Suprapubic skin (tissue), 4 donors: Measurements from ENCODE around the gene ZNF778. TPM values are rescaled to one million over a fixed set of nuclear protein-coding genes. Genes with fewer than 3 reads are reported as not detected.

Source experiments
- DNase-seq, 2 donors: peaks; one replicate each; pipeline ENCODE4 v3.0.0-alpha.2; 2019; ENCODE audit warnings: low spot score in 2 of 2
- H3K27ac ChIP-seq: fragments of 200-600 bp; sonication (generic); one replicate; pipeline ENCODE4 v1.5.1; 2019
- H3K27me3 ChIP-seq: fragments of 200-600 bp; sonication (generic); one replicate; pipeline ENCODE4 v1.5.1; 2019
- H3K36me3 ChIP-seq: fragments of 200-600 bp; sonication (generic); one replicate; pipeline ENCODE4 v1.5.1; 2019
- H3K4me1 ChIP-seq: fragments of 200-600 bp; sonication (generic); one replicate; pipeline ENCODE4 v1.5.1; 2019
- H3K4me3 ChIP-seq: fragments of 200-600 bp; sonication (generic); one replicate; pipeline ENCODE4 v1.5.1; 2019; ENCODE audit warnings: mild to moderate bottlenecking
- H3K9me3 ChIP-seq: fragments of 200-600 bp; sonication (generic); one replicate; pipeline ENCODE4 v1.5.1; 2019
- EP300 ChIP-seq: sonication (generic); formaldehyde crosslinking; IDR thresholded peaks from one replicate; pipeline ENCODE4 v1.6.1; 2017; ENCODE audit warnings: antibody characterized with exemption
- POLR2A ChIP-seq, 2 donors: fragments of 450-650 bp; IDR thresholded peaks; one replicate each; pipeline ENCODE4 v1.6.1; 2017; ENCODE audit warnings: antibody characterized with exemption in 2 of 2, mild to moderate bottlenecking in 2 of 2, moderate library complexity in 2 of 2
- POLR2AphosphoS5 ChIP-seq, 3 donors: sonication (generic); formaldehyde crosslinking; IDR thresholded peaks; one replicate each; pipeline ENCODE4 v1.6.1; 2017; ENCODE audit warnings: antibody characterized with exemption in 3 of 3
- WGBS: methylation state at CpG from one replicate; pipeline ENCODE4 v1.1.5; 2018; 5-methylcytosine and 5-hydroxymethylcytosine counted together
- total RNA-seq, 4 donors: library from RNA; depleted of rRNA; stranded (reverse); fragments of >200 nt; gene quantifications; one replicate each; pipeline ENCODE4 v1.1.0, GENCODE V29; 2016
- TF ChIP-seq, protein P1 (sequence below), 2 donors: fragments of 200-600 bp in 1 of 2; fragments of 450-650 bp in 1 of 2; sonication (generic) in 1 of 2; IDR thresholded peaks; one replicate each; pipeline ENCODE4 v1.5.1; 2016 to 2019; ENCODE audit warnings: antibody characterized with exemption in 2 of 2, mild to moderate bottlenecking in 1 of 2, moderate library complexity in 1 of 2

The ZNF778 gene
- total RNA-seq, 4 donors from 2014 or later: 22.0 to 69.6 (median 26.0) TPM

- DNase-seq: no peak
- WGBS: 90% methylated on average over 32 of the region's 39 CpGs
- no peak overlapping the region for H3K27ac ChIP-seq
- H3K9me3 ChIP-seq: no peaks in the 10 kb centered on the region
- H3K27me3 ChIP-seq: no peaks in the 10 kb centered on the region
- no peaks in the 10 kb centered on the region for H3K4me1 ChIP-seq
- TF ChIP-seq POLR2A (IDR thresholded peaks at IDR 0.05) (no peak), EP300 (no peak), POLR2AphosphoS5 (IDR thresholded peaks at IDR 0.05) (no peak)
- TF ChIP-seq, protein P1, sequence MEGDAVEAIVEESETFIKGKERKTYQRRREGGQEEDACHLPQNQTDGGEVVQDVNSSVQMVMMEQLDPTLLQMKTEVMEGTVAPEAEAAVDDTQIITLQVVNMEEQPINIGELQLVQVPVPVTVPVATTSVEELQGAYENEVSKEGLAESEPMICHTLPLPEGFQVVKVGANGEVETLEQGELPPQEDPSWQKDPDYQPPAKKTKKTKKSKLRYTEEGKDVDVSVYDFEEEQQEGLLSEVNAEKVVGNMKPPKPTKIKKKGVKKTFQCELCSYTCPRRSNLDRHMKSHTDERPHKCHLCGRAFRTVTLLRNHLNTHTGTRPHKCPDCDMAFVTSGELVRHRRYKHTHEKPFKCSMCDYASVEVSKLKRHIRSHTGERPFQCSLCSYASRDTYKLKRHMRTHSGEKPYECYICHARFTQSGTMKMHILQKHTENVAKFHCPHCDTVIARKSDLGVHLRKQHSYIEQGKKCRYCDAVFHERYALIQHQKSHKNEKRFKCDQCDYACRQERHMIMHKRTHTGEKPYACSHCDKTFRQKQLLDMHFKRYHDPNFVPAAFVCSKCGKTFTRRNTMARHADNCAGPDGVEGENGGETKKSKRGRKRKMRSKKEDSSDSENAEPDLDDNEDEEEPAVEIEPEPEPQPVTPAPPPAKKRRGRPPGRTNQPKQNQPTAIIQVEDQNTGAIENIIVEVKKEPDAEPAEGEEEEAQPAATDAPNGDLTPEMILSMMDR (IDR thresholded peaks at IDR 0.05): no peak
- no peak overlapping the region for H3K4me3 ChIP-seq
- H3K36me3 ChIP-seq: peaks cover 94% of the 10 kb centered on the region
Observed at GRCh38 chr16:89275837-89276720, 58.6 kb downstream of the ZNF778 start.

GRCh38 chr16:89277049-89277448, 59.5 kb downstream of the ZNF778 start:
- Histone ChIP-seq H3K36me3 (peaks cover 94% of the 10 kb centered on the region), H3K4me1 (no peaks in the 10 kb centered on the region), H3K4me3 (no peak overlapping the region), H3K9me3 (no peaks in the 10 kb centered on the region), H3K27ac (no peak overlapping the region), H3K27me3 (no peaks in the 10 kb centered on the region)
- TF ChIP-seq EP300: no peak
- no peak for TF ChIP-seq POLR2AphosphoS5 (IDR thresholded peaks at IDR 0.05)
- TF ChIP-seq, protein P1 (IDR thresholded peaks at IDR 0.05): no peak
- no peak for TF ChIP-seq POLR2A (IDR thresholded peaks at IDR 0.05)
- DNase-seq: no peak
- 88% methylated on average over 9 of the region's 9 CpGs for WGBS

GRCh38 chr16:89277641-89278341, 60.3 kb downstream of the ZNF778 start:
- H3K27ac ChIP-seq: no peak overlapping the region
- H3K4me1 ChIP-seq: no peaks in the 10 kb centered on the region
- peaks cover 95% of the 10 kb centered on the region for H3K36me3 ChIP-seq
- H3K9me3 ChIP-seq: no peaks in the 10 kb centered on the region
- WGBS: 88% methylated on average over 18 of the region's 33 CpGs
- no peak overlapping the region for H3K4me3 ChIP-seq
- H3K27me3 ChIP-seq: no peaks in the 10 kb centered on the region
- DNase-seq: no peak
- TF ChIP-seq POLR2A (IDR thresholded peaks at IDR 0.05): no peak
- no peak for TF ChIP-seq EP300
- TF ChIP-seq POLR2AphosphoS5 (IDR thresholded peaks at IDR 0.05): no peak

GRCh38 chr16:89278441-89279240, 61.1 kb downstream of the ZNF778 start:
- TF ChIP-seq, protein P1 (IDR thresholded peaks at IDR 0.05): no peak
- TF ChIP-seq POLR2A (IDR thresholded peaks at IDR 0.05) (no peak), POLR2AphosphoS5 (IDR thresholded peaks at IDR 0.05) (no peak), EP300 (no peak)
- H3K9me3 ChIP-seq: no peaks in the 10 kb centered on the region
- no peak overlapping the region for H3K4me3 ChIP-seq
- peaks cover 96% of the 10 kb centered on the region for H3K36me3 ChIP-seq
- 93% methylated on average over 35 of the region's 36 CpGs for whole genome bisulfite sequencing
- no peak for DNase-seq
- H3K27ac ChIP-seq: no peak overlapping the region
- H3K4me1 ChIP-seq: no peaks in the 10 kb centered on the region
- H3K27me3 ChIP-seq: no peaks in the 10 kb centered on the region

- Histone ChIP-seq H3K9me3 (no peaks in the 10 kb centered on the region), H3K36me3 (peaks cover 96% of the 10 kb centered on the region), H3K27ac (no peak overlapping the region), H3K4me3 (no peak overlapping the region), H3K4me1 (no peaks in the 10 kb centered on the region), H3K27me3 (no peaks in the 10 kb centered on the region)
- WGBS: 96% methylated on average over 40 of the region's 65 CpGs
- TF ChIP-seq EP300 (no peak), POLR2A (IDR thresholded peaks at IDR 0.05) (no peak), POLR2AphosphoS5 (IDR thresholded peaks at IDR 0.05) (no peak)
- TF ChIP-seq, protein P1 (IDR thresholded peaks at IDR 0.05): no peak
- no peak for DNase-seq
Observed at GRCh38 chr16:89279666-89280481, 62.4 kb downstream of the ZNF778 start.
